HepG2 (cell line): ENCODE measurements around the gene MYL6. TPM values are rescaled to one million over a fixed set of nuclear protein-coding genes. Genes with fewer than 3 reads are reported as not detected.
A peak's percentile ranks its signal among the peaks of the same experiment; 100 is the strongest.

Experiments
- AHDC1 ChIP-seq: sonication (generic); formaldehyde crosslinking; IDR thresholded peaks from 2 replicates; pipeline ENCODE4 v1.5.1; 2020; ENCODE audit warnings: mild to moderate bottlenecking, missing genetic modification reagents, borderline replicate concordance
- CCAR2 ChIP-seq: fragments of 200-400 bp; formaldehyde crosslinking; optimal IDR thresholded peaks from 2 replicates; pipeline ENCODE3; 2018; ENCODE audit warnings: low read depth, mild to moderate bottlenecking, low read length, moderate library complexity
- FOXJ3 ChIP-seq: sonication (generic); formaldehyde crosslinking; IDR thresholded peaks from 2 replicates; pipeline ENCODE4 v1.4.0; 2020; ENCODE audit warnings: missing genetic modification reagents, mild to moderate bottlenecking, borderline replicate concordance
- KDM2A ChIP-seq: sonication (generic); formaldehyde crosslinking; IDR thresholded peaks from 2 replicates; pipeline ENCODE4 v1.4.0; 2020; ENCODE audit warnings: low read depth, missing genetic modification reagents, borderline replicate concordance
- KDM5A ChIP-seq: fragments of 200-600 bp; sonication (generic); IDR thresholded peaks from 2 replicates; pipeline ENCODE4 v1.7.0; 2018; ENCODE audit warnings: antibody characterized with exemption, mild to moderate bottlenecking, low read length, borderline replicate concordance
- KLF15 ChIP-seq: sonication (generic); formaldehyde crosslinking; IDR thresholded peaks from 2 replicates; pipeline ENCODE4 v1.8.1; 2023; ENCODE audit warnings: borderline replicate concordance, mild to moderate bottlenecking, inconsistent platforms, missing genetic modification reagents, mixed read lengths
- LBX2 ChIP-seq: sonication (generic); formaldehyde crosslinking; IDR thresholded peaks from 2 replicates; pipeline ENCODE4 v1.5.0; 2020; ENCODE audit warnings: missing genetic modification reagents, mild to moderate bottlenecking, borderline replicate concordance
- PAF1 ChIP-seq: IDR thresholded peaks from 2 replicates; pipeline ENCODE4 v1.6.1; 2016; ENCODE audit warnings: missing genetic modification reagents, missing compliant biosample characterization
- RXRB ChIP-seq: IDR thresholded peaks from 2 replicates; pipeline ENCODE4 v1.6.1; 2016; ENCODE audit warnings: borderline replicate concordance, missing genetic modification reagents, missing compliant biosample characterization
- SKIL ChIP-seq: sonication (generic); formaldehyde crosslinking; IDR thresholded peaks from 2 replicates; pipeline ENCODE4 v1.8.0; 2022; ENCODE audit warnings: missing genetic modification reagents, mild to moderate bottlenecking, moderate library complexity, borderline replicate concordance
- TARDBP ChIP-seq: sonication (generic); formaldehyde crosslinking; IDR thresholded peaks from 2 replicates; pipeline ENCODE4 v1.8.0; 2022; ENCODE audit warnings: mild to moderate bottlenecking, missing genetic modification reagents
- TMF1 ChIP-seq: sonication (generic); formaldehyde crosslinking; IDR thresholded peaks from 2 replicates; pipeline ENCODE4 v1.8.1; 2022; ENCODE audit warnings: low read depth, missing genetic modification reagents
- ZNF24 ChIP-seq: fragments of 450-650 bp; IDR thresholded peaks from 2 replicates; pipeline ENCODE4 v1.6.1; 2017; ENCODE audit warnings: antibody characterized with exemption, mild to moderate bottlenecking
- ZNF343 ChIP-seq: sonication (generic); formaldehyde crosslinking; IDR thresholded peaks from 2 replicates; pipeline ENCODE4 v1.4.0; 2020; ENCODE audit warnings: mild to moderate bottlenecking, missing genetic modification reagents
- ZNF709 ChIP-seq: sonication (generic); formaldehyde crosslinking; IDR thresholded peaks from 2 replicates; pipeline ENCODE4 v1.5.0; 2020; ENCODE audit warnings: mild to moderate bottlenecking, missing genetic modification reagents
- ZNF724P ChIP-seq: sonication (generic); formaldehyde crosslinking; IDR thresholded peaks from 2 replicates; pipeline ENCODE4 v1.8.0; 2022; ENCODE audit warnings: missing genetic modification reagents, borderline replicate concordance
- ZNF784 ChIP-seq: sonication (generic); formaldehyde crosslinking; IDR thresholded peaks from 2 replicates; pipeline ENCODE4 v1.5.1; 2020; ENCODE audit warnings: missing genetic modification reagents, mild to moderate bottlenecking, borderline replicate concordance
- ZNF891 ChIP-seq: sonication (generic); formaldehyde crosslinking; IDR thresholded peaks from 2 replicates; pipeline ENCODE4 v1.5.0; 2020; ENCODE audit warnings: mild to moderate bottlenecking, missing genetic modification reagents
- polyA plus RNA-seq, 8 experiments: library from polyadenylated mRNA; depleted of rRNA in 3 of 8; stranded (reverse) in 7 of 8; unstranded in 1 of 8; fragments of >200 nt; fragmentation: Illumina TruSeq in 4 of 8; extraction: Trizol in 4 of 8; gene quantifications; 2 replicates each; pipeline versions ENCODE4 v1.2.1 to v1.2.3, GENCODE V29; 2011 to 2016; ENCODE audit warnings: low read depth in 4 of 8, missing spikeins in 1 of 8, mixed read lengths in 1 of 8; ENCODE audit not compliant: insufficient read depth in 1 of 8
- total RNA-seq, 5 experiments: library from RNA; depleted of rRNA; stranded (reverse); fragments of >200 nt; fragmentation: Illumina TruSeq; extraction: Trizol; gene quantifications; 2 replicates each; pipeline ENCODE4 v1.2.3, GENCODE V29; 2016; ENCODE audit warnings: low read depth in 1 of 5

The MYL6 gene
- total and polyA plus RNA-seq, 2 of the 13 experiments (the other 11 are each of a cell fraction or from before 2014, with no cell fraction given) = 1,127 to 1,192 TPM

GRCh38 chr12:56127888-56128669 is 30.1 kb upstream of the MYL6 start, which contains the start of gene ESYT1 (continued):
- TF ChIP-seq TARDBP (CRISPR knock-in tag) (no peak), PAF1 (CRISPR knock-in tag) (no peak), KDM5A (no peak; the same call in 1 of the 2 replicates), LBX2 (no peak; the same call in 1 of the 2 replicates), AHDC1 (CRISPR knock-in tag) (no peak), ZNF709 (CRISPR knock-in tag) (no peak), CCAR2 (no peak), ZNF724P (CRISPR knock-in tag) (no peak), ZNF891 (peak; percentile 76; the same call in 1 of the 2 replicates), ZNF784 (no peak), SKIL (CRISPR knock-in tag) (no peak), ZNF343 (CRISPR knock-in tag) (no peak), RXRB (CRISPR knock-in tag) (no peak), ZNF24 (no peak), KDM2A (CRISPR knock-in tag) (peak; percentile 72), KLF15 (CRISPR knock-in tag) (no peak), TMF1 (no peak), FOXJ3 (CRISPR knock-in tag) (no peak)
